ENCODE measurements around the gene TPST2.

Gene TPST2

GRCh38 chr22:26550498-26551033 lies 39.4 kb downstream of the TPST2 start:
- no peaks in the 10 kb centered on the region for H3K9me3 ChIP-seq
- peaks cover 29% of the 10 kb centered on the region for H3K36me3 ChIP-seq
- H3K9ac ChIP-seq: no peak overlapping the region
- H4K20me1 ChIP-seq: peaks cover 58% of the 10 kb centered on the region
- TF ChIP-seq Cebpa-rat (IDR thresholded peaks at IDR 0.05): no peak
- no peak overlapping the region for H3K4me3 ChIP-seq
- peak overlapping the region; percentile 76 for H3K4me2 ChIP-seq
- peak overlapping the region; percentile 57 for H3K27ac ChIP-seq
- no peaks in the 10 kb centered on the region for H3K27me3 ChIP-seq
- H3K4me1 ChIP-seq: peaks cover 97% of the 10 kb centered on the region

GRCh38 chr22:26549902-26550497 lies 39.9 kb downstream of the TPST2 start:
- Histone ChIP-seq H3K4me3 (no peak overlapping the region), H3K4me1 (peaks cover 97% of the 10 kb centered on the region), H3K9me3 (no peaks in the 10 kb centered on the region), H3K27ac (peak overlapping the region; percentile 57), H4K20me1 (peaks cover 53% of the 10 kb centered on the region), H3K4me2 (peak overlapping the region; percentile 76), H3K27me3 (no peaks in the 10 kb centered on the region), H3K9ac (no peak overlapping the region), H3K36me3 (peaks cover 24% of the 10 kb centered on the region; the same call in 1 of the 2 replicates)
- TF ChIP-seq Cebpa-rat (IDR thresholded peaks at IDR 0.05): no peak

- Histone ChIP-seq H4K20me1 (peaks cover 42% of the 10 kb centered on the region), H3K27me3 (no peaks in the 10 kb centered on the region), H3K9me3 (no peaks in the 10 kb centered on the region), H3K4me1 (peaks cover 97% of the 10 kb centered on the region), H3K4me3 (no peak overlapping the region), H3K4me2 (peak overlapping the region; percentile 23; the same call in 1 of the 2 replicates), H3K9ac (no peak overlapping the region), H3K36me3 (peaks cover 21% of the 10 kb centered on the region; the same call in 1 of the 2 replicates), H3K27ac (0 out of 2 replicates have a peak overlapping the region, but pooled peaks have one; percentile 10)
- no peak for TF ChIP-seq Cebpa-rat (IDR thresholded peaks at IDR 0.05)
Observed at GRCh38 chr22:26548984-26549383, 40.9 kb downstream of the TPST2 start.

- Histone ChIP-seq H3K9me3 (no peaks in the 10 kb centered on the region), H3K4me1 (peaks cover 97% of the 10 kb centered on the region), H3K27ac (no peak overlapping the region), H4K20me1 (peaks cover 36% of the 10 kb centered on the region), H3K36me3 (peaks cover 21% of the 10 kb centered on the region; the same call in 1 of the 2 replicates), H3K4me3 (no peak overlapping the region), H3K27me3 (no peaks in the 10 kb centered on the region), H3K9ac (no peak overlapping the region), H3K4me2 (peak overlapping the region; percentile 23; the same call in 1 of the 2 replicates)
- TF ChIP-seq Cebpa-rat (IDR thresholded peaks at IDR 0.05): no peak
Observed at GRCh38 chr22:26548303-26548702, 41.6 kb downstream of the TPST2 start.

GRCh38 chr22:26547837-26548236 lies 42.1 kb downstream of the TPST2 start:
- no peak overlapping the region for H3K4me3 ChIP-seq
- H3K4me1 ChIP-seq: peaks cover 97% of the 10 kb centered on the region

GRCh38 chr22:26547426-26547825 lies 42.5 kb downstream of the TPST2 start:
- peaks cover 27% of the 10 kb centered on the region for H4K20me1 ChIP-seq
- peak overlapping the region; percentile 68 for H3K4me2 ChIP-seq
- TF ChIP-seq Cebpa-rat (IDR thresholded peaks at IDR 0.05): no peak
- peaks cover 97% of the 10 kb centered on the region for H3K4me1 ChIP-seq
- peak overlapping the region; percentile 46; the same call in 1 of the 2 replicates for H3K9ac ChIP-seq
- peaks cover 21% of the 10 kb centered on the region; the same call in 1 of the 2 replicates for H3K36me3 ChIP-seq
- no peaks in the 10 kb centered on the region for H3K27me3 ChIP-seq
- H3K27ac ChIP-seq: peak overlapping the region; percentile 65
- H3K4me3 ChIP-seq: no peak overlapping the region
- no peaks in the 10 kb centered on the region for H3K9me3 ChIP-seq

More at GRCh38 chr22:26547837-26548236, 42.1 kb downstream of the TPST2 start:
- no peak for TF ChIP-seq Cebpa-rat (IDR thresholded peaks at IDR 0.05)
- Histone ChIP-seq H4K20me1 (peaks cover 31% of the 10 kb centered on the region), H3K27ac (peak overlapping the region; percentile 65; the same call in 1 of the 2 replicates), H3K9me3 (no peaks in the 10 kb centered on the region), H3K36me3 (peaks cover 21% of the 10 kb centered on the region; the same call in 1 of the 2 replicates), H3K9ac (no peak overlapping the region), H3K27me3 (no peaks in the 10 kb centered on the region), H3K4me2 (peak overlapping the region; percentile 68)

GRCh38 chr22:26546282-26546681 lies 43.6 kb downstream of the TPST2 start:
- Histone ChIP-seq H3K9me3 (no peaks in the 10 kb centered on the region), H3K4me3 (no peak overlapping the region), H3K27me3 (no peaks in the 10 kb centered on the region), H3K4me2 (peak overlapping the region; percentile 68), H4K20me1 (peaks cover 15% of the 10 kb centered on the region), H3K27ac (peak overlapping the region; percentile 65), H3K9ac (peak overlapping the region; percentile 46), H3K36me3 (peaks cover 31% of the 10 kb centered on the region), H3K4me1 (peaks cover 97% of the 10 kb centered on the region)
- no peak for TF ChIP-seq Cebpa-rat (IDR thresholded peaks at IDR 0.05)

- Histone ChIP-seq H3K9ac (no peak overlapping the region), H3K4me3 (no peak overlapping the region), H3K9me3 (no peaks in the 10 kb centered on the region), H3K4me2 (peak overlapping the region; percentile 68), H3K4me1 (peaks cover 97% of the 10 kb centered on the region), H3K27me3 (no peaks in the 10 kb centered on the region), H4K20me1 (peaks cover 11% of the 10 kb centered on the region), H3K36me3 (peaks cover 32% of the 10 kb centered on the region), H3K27ac (peak overlapping the region; percentile 65)
- peak; percentile 87 for TF ChIP-seq Cebpa-rat (IDR thresholded peaks at IDR 0.05)
Observed at GRCh38 chr22:26545827-26546226, 44.1 kb downstream of the TPST2 start.

- Histone ChIP-seq H3K4me3 (no peak overlapping the region), H3K4me1 (peaks cover 97% of the 10 kb centered on the region), H3K27ac (peak overlapping the region; percentile 65), H3K27me3 (no peaks in the 10 kb centered on the region), H3K4me2 (peak overlapping the region; percentile 69), H3K9me3 (no peaks in the 10 kb centered on the region), H3K36me3 (peaks cover 32% of the 10 kb centered on the region), H3K9ac (no peak overlapping the region), H4K20me1 (peaks cover 6% of the 10 kb centered on the region)
- no peak for TF ChIP-seq Cebpa-rat (IDR thresholded peaks at IDR 0.05)
Observed at GRCh38 chr22:26545385-26545784, 44.5 kb downstream of the TPST2 start.

- no peak for TF ChIP-seq Cebpa-rat (IDR thresholded peaks at IDR 0.05)
- H3K9me3 ChIP-seq: no peaks in the 10 kb centered on the region
- no peaks in the 10 kb centered on the region for H4K20me1 ChIP-seq
- H3K4me3 ChIP-seq: 0 out of 2 replicates have a peak overlapping the region, but pooled peaks have one; percentile 27
- H3K36me3 ChIP-seq: peaks cover 39% of the 10 kb centered on the region
- no peaks in the 10 kb centered on the region for H3K27me3 ChIP-seq
- H3K27ac ChIP-seq: peak overlapping the region; percentile 86
- peaks cover 97% of the 10 kb centered on the region for H3K4me1 ChIP-seq
- peak overlapping the region; percentile 46; the same call in 1 of the 2 replicates for H3K9ac ChIP-seq
- H3K4me2 ChIP-seq: peak overlapping the region; percentile 69
Observed at GRCh38 chr22:26544489-26544888, 45.4 kb downstream of the TPST2 start.
